HepG2 (cell line): ENCODE results near the gene S100A9. TPM values are rescaled to one million over a fixed set of nuclear protein-coding genes. Genes with fewer than 3 reads are reported as not detected.
A peak's percentile ranks its signal among the peaks of the same experiment; 100 is the strongest.

Experiments used
- ATAC-seq: fragments of 200-7000 bp; cut with Tn5 transposase; 3 replicates; pipeline ENCODE4 v1.9.1; 2020; ENCODE audit warnings: mild to moderate bottlenecking, moderate library complexity
- BruUV-seq: library from RNA; stranded (reverse); fragments of 400-500 nt; replicated peaks from 2 replicates; lab custom pipeline; 2021; lab: Mats Ljungman, UMichigan
- CTCF ChIA-PET: fragments of 300-600 bp; formaldehyde crosslinking; extraction: SDS; loops from one replicate; lab custom pipeline; 2021; ENCODE audit warnings: low total read pairs, inconsistent platforms, low intra/inter-chr PET ratio; lab: Yijun Ruan, JAX
- POLR2A ChIA-PET: fragments of 350-600 bp; sonication (Branson Sonifier 250); formaldehyde crosslinking; loops from one replicate; lab custom pipeline; 2020; ENCODE audit warnings: antibody characterized with exemption, inconsistent platforms; lab: Yijun Ruan, JAX
- DNase-seq: peaks from one replicate; pipeline ENCODE4 v3.0.0-alpha.2; 2015; ENCODE audit warnings: low spot score
- FAIRE-seq: peaks from 3 replicates; lab custom pipeline; 2011; peaks lifted over from hg19 to GRCh38; lab: Jason Lieb, UNC
- H2AFZ ChIP-seq: one replicate; pipeline ENCODE4 v1.6.1; 2011; ENCODE audit warnings: low read length, inconsistent platforms
- H3K27ac ChIP-seq: fragments of 300-600 bp; 3 replicates; pipeline ENCODE4 v1.8.0; 2011; ENCODE audit warnings: mixed run types, mild to moderate bottlenecking, mixed read lengths, low read length, inconsistent platforms; ENCODE audit not compliant: insufficient read depth; ENCODE audit errors: extremely low read length
- H3K27me3 ChIP-seq, 2 experiments: fragments of 200-600 bp in 1 of 2; 2 replicates in 1 of 2; 3 replicates in 1 of 2; pipeline versions ENCODE4 v1.6.0 to v1.8.0; 2011; ENCODE audit warnings: low read length in 2 of 2, mild to moderate bottlenecking in 2 of 2, moderate library complexity in 2 of 2, inconsistent platforms in 1 of 2; ENCODE audit not compliant: insufficient read depth in 2 of 2, control insufficient read depth in 1 of 2
- H3K36me3 ChIP-seq, 2 experiments: fragments of 200-600 bp in 1 of 2; replicated peaks in 1 of 2; 2 replicates in 1 of 2; 3 replicates in 1 of 2; pipeline versions ENCODE4 v1.5.1 to v1.8.0; 2011; ENCODE audit warnings: low read length in 2 of 2, inconsistent platforms in 1 of 2; ENCODE audit not compliant: insufficient read depth in 2 of 2, control insufficient read depth in 1 of 2
- H3K4me1 ChIP-seq: 2 replicates; pipeline ENCODE4 v1.5.1; 2012; ENCODE audit warnings: low read length, inconsistent platforms; ENCODE audit not compliant: insufficient read depth
- H3K4me2 ChIP-seq: 2 replicates; pipeline ENCODE4 v1.6.0; 2011; ENCODE audit warnings: low read depth, low read length, inconsistent platforms
- H3K4me3 ChIP-seq, 3 experiments: fragments of 200-600 bp in 1 of 3; sonication (generic), shearing (Covaris generic) in 1 of 3; replicated peaks in 1 of 3; 2 replicates each; pipeline ENCODE4 v1.5.1; 2011 to 2016; ENCODE audit warnings: low read length in 3 of 3, inconsistent platforms in 2 of 3, low read depth in 2 of 3, mild to moderate bottlenecking in 2 of 3, control low read depth in 1 of 3, mixed read lengths in 1 of 3; ENCODE audit not compliant: insufficient read depth in 1 of 3
- H3K79me2 ChIP-seq: one replicate; pipeline ENCODE4 v1.6.1; 2011; ENCODE audit warnings: low read length, inconsistent platforms; ENCODE audit not compliant: insufficient read depth
- H3K9ac ChIP-seq: 2 replicates; pipeline ENCODE4 v1.6.0; 2011; ENCODE audit warnings: mild to moderate bottlenecking, low read depth, low read length, inconsistent platforms; ENCODE audit not compliant: insufficient read depth
- H3K9me3 ChIP-seq: 2 replicates; pipeline ENCODE4 v1.5.1; 2012; ENCODE audit warnings: mild to moderate bottlenecking, low read length
- H4K20me1 ChIP-seq: 2 replicates; pipeline ENCODE4 v1.6.0; 2011; ENCODE audit warnings: inconsistent platforms, mild to moderate bottlenecking, low read length, moderate library complexity; ENCODE audit not compliant: insufficient read depth
- ETV6 ChIP-seq: sonication (generic); formaldehyde crosslinking; conservative IDR thresholded peaks from 2 replicates; pipeline ENCODE4 v1.4.0; 2020; ENCODE audit warnings: missing genetic modification reagents
- KDM3A ChIP-seq: IDR thresholded peaks from 2 replicates; pipeline ENCODE4 v1.6.1; 2018; ENCODE audit warnings: low read depth, missing compliant biosample characterization
- SIN3B ChIP-seq: fragments of 150-350 bp; IDR thresholded peaks from 2 replicates; pipeline ENCODE4 v1.6.1; 2014; ENCODE audit warnings: low read length
- SMAD1 ChIP-seq: sonication (generic); formaldehyde crosslinking; IDR thresholded peaks from 2 replicates; pipeline ENCODE4 v1.4.0; 2020; ENCODE audit warnings: missing genetic modification reagents, low read depth, mild to moderate bottlenecking, borderline replicate concordance
- SNRNP70 ChIP-seq: fragments of 200-400 bp; formaldehyde crosslinking; IDR thresholded peaks from 2 replicates; pipeline ENCODE4 v1.6.1; 2017; ENCODE audit warnings: mild to moderate bottlenecking, low read depth, low read length, moderate library complexity
- ZFP1 ChIP-seq: IDR thresholded peaks from 2 replicates; pipeline ENCODE4 v1.6.1; 2016
- ZNF136 ChIP-seq: sonication (generic); formaldehyde crosslinking; IDR thresholded peaks from 2 replicates; pipeline ENCODE4 v1.8.1; 2022; ENCODE audit warnings: low read depth, mild to moderate bottlenecking, moderate library complexity, missing genetic modification reagents
- ZNF276 ChIP-seq: sonication (generic); formaldehyde crosslinking; IDR thresholded peaks from 2 replicates; pipeline ENCODE4 v1.4.0; 2020; ENCODE audit warnings: mild to moderate bottlenecking, low read depth, missing genetic modification reagents
- ZNF281 ChIP-seq: sonication (generic); formaldehyde crosslinking; IDR thresholded peaks from 2 replicates; pipeline ENCODE4 v1.4.0; 2020; ENCODE audit warnings: missing genetic modification reagents, borderline replicate concordance
- ZNF564 ChIP-seq: sonication (generic); formaldehyde crosslinking; IDR thresholded peaks from 2 replicates; pipeline ENCODE4 v1.8.1; 2023; ENCODE audit warnings: mild to moderate bottlenecking, missing genetic modification reagents
- ZNF652 ChIP-seq: IDR thresholded peaks from 2 replicates; pipeline ENCODE4 v1.6.1; 2016; ENCODE audit warnings: low read depth, borderline replicate concordance
- ZNF782 ChIP-seq: sonication (generic); formaldehyde crosslinking; IDR thresholded peaks from 2 replicates; pipeline ENCODE4 v1.4.0; 2020; ENCODE audit warnings: missing genetic modification reagents, mild to moderate bottlenecking, borderline replicate concordance
- WGBS: methylation state at CpG from one replicate; pipeline ENCODE4 v1.1.6; 2017; ENCODE audit warnings: low lambda C conversion rate; 5-methylcytosine and 5-hydroxymethylcytosine counted together
- in situ Hi-C: cut with HindIII; loops from 2 replicates; pipeline ENCODE4 v1.10.0; 2017; ENCODE audit warnings: low pct_unique_long_range_greater_than_20kb; ENCODE audit not compliant: extremely low pct_ligation_motif_present
- intact Hi-C: fragments of 100-400 bp; cut with micrococcal nuclease; formaldehyde crosslinking; loops from one replicate; pipeline ENCODE4 v1.10.0; 2022; ENCODE audit not compliant: unreplicated experiment
- polyA plus RNA-seq, 8 experiments: library from polyadenylated mRNA; depleted of rRNA in 3 of 8; stranded (reverse) in 7 of 8; unstranded in 1 of 8; fragments of >200 nt; fragmentation: Illumina TruSeq in 4 of 8; extraction: Trizol in 4 of 8; gene quantifications; 2 replicates each; pipeline versions ENCODE4 v1.2.1 to v1.2.3, GENCODE V29; 2011 to 2016; ENCODE audit warnings: low read depth in 4 of 8, missing spikeins in 1 of 8, mixed read lengths in 1 of 8; ENCODE audit not compliant: insufficient read depth in 1 of 8
- total RNA-seq, 5 experiments: library from RNA; depleted of rRNA; stranded (reverse); fragments of >200 nt; fragmentation: Illumina TruSeq; extraction: Trizol; gene quantifications; 2 replicates each; pipeline ENCODE4 v1.2.3, GENCODE V29; 2016; ENCODE audit warnings: low read depth in 1 of 5
- TF ChIP-seq, protein P1 (sequence below): sonication (generic); formaldehyde crosslinking; IDR thresholded peaks from 2 replicates; pipeline ENCODE4 v1.5.0; 2020; ENCODE audit warnings: mild to moderate bottlenecking, missing genetic modification reagents, moderate library complexity
- TF ChIP-seq, protein P2 (sequence below): IDR thresholded peaks from 2 replicates; pipeline ENCODE4 v1.6.1; 2016; ENCODE audit warnings: missing biosample characterization, missing genetic modification reagents, low read depth

The S100A9 gene
- total and polyA plus RNA-seq, 2 of the 13 experiments (the other 11 are each of a cell fraction or from before 2014, with no cell fraction given) = 0.31 to 0.69 TPM

DNA sequence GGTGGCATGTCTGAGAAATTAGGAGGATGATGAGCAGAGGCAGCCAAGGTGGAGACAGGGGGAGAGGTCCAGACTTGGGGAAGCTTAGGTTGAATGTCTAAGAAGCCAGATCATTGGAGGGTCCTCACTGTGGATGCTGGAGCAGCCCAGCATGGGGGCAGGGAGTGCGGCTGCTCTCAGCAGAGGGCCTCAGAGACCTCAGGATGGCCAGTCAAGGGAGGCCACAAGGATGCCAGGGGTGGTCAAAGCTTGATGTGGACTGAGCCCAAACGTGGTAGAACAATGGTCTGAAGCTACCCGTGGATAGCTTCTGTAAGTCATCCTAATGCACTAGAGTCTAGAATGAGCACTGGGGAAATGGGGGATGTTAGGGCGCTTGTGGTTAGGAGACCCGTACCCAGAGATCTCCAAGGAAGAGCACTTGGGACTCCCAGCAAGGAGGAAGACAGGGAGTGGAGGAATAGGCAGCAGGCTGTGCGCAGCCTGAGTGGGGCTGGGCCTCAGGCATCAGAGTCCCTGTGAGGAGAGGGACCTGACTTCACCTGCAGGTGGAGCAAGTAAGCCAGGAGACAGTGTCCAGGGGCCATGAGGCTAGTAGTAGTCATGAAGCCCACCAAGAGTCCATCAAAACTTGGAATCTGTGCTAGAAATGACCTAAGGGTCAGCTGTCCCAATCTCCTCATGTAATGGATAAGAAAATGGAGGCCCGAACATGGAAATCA is 4.3 kb upstream of the S100A9 start (continued):
- TF ChIP-seq, protein P1, sequence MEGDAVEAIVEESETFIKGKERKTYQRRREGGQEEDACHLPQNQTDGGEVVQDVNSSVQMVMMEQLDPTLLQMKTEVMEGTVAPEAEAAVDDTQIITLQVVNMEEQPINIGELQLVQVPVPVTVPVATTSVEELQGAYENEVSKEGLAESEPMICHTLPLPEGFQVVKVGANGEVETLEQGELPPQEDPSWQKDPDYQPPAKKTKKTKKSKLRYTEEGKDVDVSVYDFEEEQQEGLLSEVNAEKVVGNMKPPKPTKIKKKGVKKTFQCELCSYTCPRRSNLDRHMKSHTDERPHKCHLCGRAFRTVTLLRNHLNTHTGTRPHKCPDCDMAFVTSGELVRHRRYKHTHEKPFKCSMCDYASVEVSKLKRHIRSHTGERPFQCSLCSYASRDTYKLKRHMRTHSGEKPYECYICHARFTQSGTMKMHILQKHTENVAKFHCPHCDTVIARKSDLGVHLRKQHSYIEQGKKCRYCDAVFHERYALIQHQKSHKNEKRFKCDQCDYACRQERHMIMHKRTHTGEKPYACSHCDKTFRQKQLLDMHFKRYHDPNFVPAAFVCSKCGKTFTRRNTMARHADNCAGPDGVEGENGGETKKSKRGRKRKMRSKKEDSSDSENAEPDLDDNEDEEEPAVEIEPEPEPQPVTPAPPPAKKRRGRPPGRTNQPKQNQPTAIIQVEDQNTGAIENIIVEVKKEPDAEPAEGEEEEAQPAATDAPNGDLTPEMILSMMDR (CRISPR knock-in tag) = peak; percentile 57
- TF ChIP-seq KDM3A = no peak

- Histone ChIP-seq H3K27ac (no peak overlapping the region), H3K79me2 (no peaks in the 10 kb centered on the region), H2AFZ (no peak overlapping the region), H3K4me3 (no peak overlapping the region), H3K27me3 (no peaks in the 10 kb centered on the region; a peak in 2 of 5 replicates), H3K9ac (no peak overlapping the region), H4K20me1 (peaks cover 5% of the 10 kb centered on the region), H3K4me1 (0 out of 2 replicates have a peak, but pooled peaks cover 5% of the 10 kb centered on the region), H3K4me2 (no peak overlapping the region), H3K36me3 (no peaks in the 10 kb centered on the region), H3K9me3 (no peaks in the 10 kb centered on the region)
- CTCF ChIA-PET = interaction anchor here (2.0 kb wide), 1 partner anchor 140 kb away, joined by 8 read pairs; no protein-coding TSS in a partner anchor
- DNase-seq (no peak), ATAC-seq (peak; percentile 67), FAIRE-seq (no peak)
- WGBS = 5% methylated on average over 4 of the region's 8 CpGs
- intact Hi-C loops = no loop called here
- BruUV-seq = no TSS peak
- POLR2A ChIA-PET = no interaction called here
- in situ Hi-C loops = no loop called here
- TF ChIP-seq SIN3B (no peak), ZNF652 (CRISPR knock-in tag) (no peak), ZNF782 (CRISPR knock-in tag) (no peak), SMAD1 (no peak), ZNF564 (CRISPR knock-in tag) (no peak), ETV6 (CRISPR knock-in tag) (no peak), ZNF276 (no peak), SNRNP70 (no peak), ZNF136 (CRISPR knock-in tag) (no peak), ZFP1 (CRISPR knock-in tag) (no peak), ZNF281 (CRISPR knock-in tag) (no peak)
- TF ChIP-seq, protein P2, sequence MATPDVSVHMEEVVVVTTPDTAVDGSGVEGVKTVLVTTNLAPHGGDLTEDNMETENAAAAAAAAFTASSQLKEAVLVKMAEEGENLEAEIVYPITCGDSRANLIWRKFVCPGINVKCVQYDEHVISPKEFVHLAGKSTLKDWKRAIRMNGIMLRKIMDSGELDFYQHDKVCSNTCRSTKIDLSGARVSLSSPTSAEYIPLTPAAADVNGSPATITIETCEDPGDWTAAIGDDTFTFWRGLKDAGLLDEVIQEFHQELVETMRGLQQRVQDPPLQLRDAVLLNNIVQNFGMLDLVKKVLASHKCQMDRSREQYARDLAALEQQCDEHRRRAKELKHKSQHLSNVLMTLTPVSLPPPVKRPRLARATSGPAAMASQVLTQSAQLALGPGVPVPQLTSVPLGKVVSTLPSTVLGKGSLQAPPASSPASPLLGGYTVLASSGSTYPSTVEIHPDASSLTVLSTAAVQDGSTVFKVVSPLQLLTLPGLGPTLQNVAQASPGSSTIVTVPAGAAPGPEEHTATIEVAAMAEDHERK (CRISPR knock-in tag) = no peak
Observed at GRCh38 chr1:153354515-153355193, 3.0 kb upstream of the S100A9 start.
